Osteoblast (primary cell): ENCODE measurements around the gene TEX261. TPM values are rescaled to one million over a fixed set of nuclear protein-coding genes. Genes with fewer than 3 reads are reported as not detected.
A peak's percentile ranks its signal among the peaks of the same experiment; 100 is the strongest.

Experiments
- DNase-seq: peaks from one replicate; pipeline ENCODE4 v3.0.0; 2011; ENCODE audit warnings: low spot score, mixed read lengths; ENCODE audit not compliant: insufficient read length; ENCODE audit errors: missing footprints
- H2AFZ ChIP-seq: 2 replicates; pipeline ENCODE4 v1.6.0; 2011; ENCODE audit warnings: mild to moderate bottlenecking, low read length
- H3K27ac ChIP-seq: 2 replicates; pipeline ENCODE4 v1.5.1; 2011; ENCODE audit warnings: mild to moderate bottlenecking, low read depth, low read length, moderate library complexity
- H3K27me3 ChIP-seq: 2 replicates; pipeline ENCODE4 v1.6.0; 2012; ENCODE audit warnings: mild to moderate bottlenecking, control low read depth, inconsistent platforms, low read length, moderate library complexity; ENCODE audit not compliant: insufficient read depth
- H3K36me3 ChIP-seq: 2 replicates; pipeline ENCODE4 v1.5.1; 2011; ENCODE audit warnings: mild to moderate bottlenecking, low read length, control low read depth, moderate library complexity; ENCODE audit not compliant: insufficient read depth
- H3K4me1 ChIP-seq: 2 replicates; pipeline ENCODE4 v1.5.1; 2011; ENCODE audit warnings: mild to moderate bottlenecking, low read length, control low read depth, moderate library complexity; ENCODE audit not compliant: insufficient read depth
- H3K4me2 ChIP-seq: 2 replicates; pipeline ENCODE4 v1.6.0; 2011; ENCODE audit warnings: mild to moderate bottlenecking, low read length; ENCODE audit not compliant: insufficient read depth
- H3K4me3 ChIP-seq: fragments of 200-600 bp; sonication (generic); 3 replicates; pipeline ENCODE4 v1.5.1; 2012; ENCODE audit warnings: mild to moderate bottlenecking, low read length, inconsistent platforms; ENCODE audit not compliant: insufficient read depth
- H3K79me2 ChIP-seq: 2 replicates; pipeline ENCODE4 v1.6.0; 2012; ENCODE audit warnings: mild to moderate bottlenecking, low read length, control low read depth, inconsistent platforms; ENCODE audit not compliant: insufficient read depth
- H3K9me3 ChIP-seq: 2 replicates; pipeline ENCODE4 v1.5.1; 2011; ENCODE audit warnings: low read depth, low read length, control low read depth
- H4K20me1 ChIP-seq: 2 replicates; pipeline ENCODE4 v1.6.0; 2012; ENCODE audit warnings: mild to moderate bottlenecking, low read length, control low read depth; ENCODE audit not compliant: insufficient read depth
- CTCF ChIP-seq: IDR thresholded peaks from 2 replicates; pipeline ENCODE4 v1.5.1; 2011; ENCODE audit warnings: mild to moderate bottlenecking, low read depth, low read length, moderate library complexity; ENCODE audit errors: extremely low read depth
- total RNA-seq: library from RNA; depleted of rRNA; stranded (reverse); fragments of >200 nt; gene quantifications from 2 replicates; pipeline ENCODE4 v1.2.3, GENCODE V29; 2012

The TEX261 gene
- total RNA-seq, 1 donor: 30.0 TPM

- peaks cover 6% of the 10 kb centered on the region for H3K4me1 ChIP-seq
- DNase-seq: peak; percentile 49
- H3K27ac ChIP-seq: no peak overlapping the region
- no peak overlapping the region for H2AFZ ChIP-seq
- no peak overlapping the region for H3K4me2 ChIP-seq
- no peaks in the 10 kb centered on the region for H3K9me3 ChIP-seq
- no peak for TF ChIP-seq CTCF
- no peaks in the 10 kb centered on the region for H3K36me3 ChIP-seq
- H3K79me2 ChIP-seq: no peaks in the 10 kb centered on the region
- H3K27me3 ChIP-seq: no peaks in the 10 kb centered on the region
- peaks cover 5% of the 10 kb centered on the region for H4K20me1 ChIP-seq
- no peak overlapping the region for H3K4me3 ChIP-seq
Measured at GRCh38 chr2:70962211-70962884, 32.3 kb downstream of the TEX261 start.

- Histone ChIP-seq H3K4me2 (no peak overlapping the region), H3K27me3 (no peaks in the 10 kb centered on the region), H4K20me1 (peaks cover 5% of the 10 kb centered on the region), H3K4me3 (no peak overlapping the region), H3K36me3 (no peaks in the 10 kb centered on the region), H2AFZ (no peak overlapping the region), H3K4me1 (peaks cover 6% of the 10 kb centered on the region), H3K27ac (no peak overlapping the region), H3K79me2 (no peaks in the 10 kb centered on the region), H3K9me3 (no peaks in the 10 kb centered on the region)
- peak; percentile 34 for DNase-seq
- TF ChIP-seq CTCF: no peak
Measured at GRCh38 chr2:70961648-70961994, 33.1 kb downstream of the TEX261 start.

- no peak overlapping the region for H2AFZ ChIP-seq
- no peaks in the 10 kb centered on the region for H3K9me3 ChIP-seq
- no peaks in the 10 kb centered on the region for H3K36me3 ChIP-seq
- H3K4me2 ChIP-seq: no peak overlapping the region
- DNase-seq: peak; percentile 49
- H3K4me1 ChIP-seq: peaks cover 6% of the 10 kb centered on the region
- H3K27me3 ChIP-seq: no peaks in the 10 kb centered on the region
- TF ChIP-seq CTCF: no peak
- H4K20me1 ChIP-seq: peaks cover 5% of the 10 kb centered on the region
- no peak overlapping the region for H3K4me3 ChIP-seq
- no peak overlapping the region for H3K27ac ChIP-seq
- no peaks in the 10 kb centered on the region for H3K79me2 ChIP-seq
Measured at GRCh38 chr2:70960833-70961647, 33.6 kb downstream of the TEX261 start.
